Endothelial cell of umbilical vein (primary cell): Measurements from ENCODE around the gene C9orf78. TPM values are rescaled to one million over a fixed set of nuclear protein-coding genes. Genes with fewer than 3 reads are reported as not detected.
"Not testable (repeated sequence)": the region's sequence is repeated elsewhere in the genome, so short reads cannot be mapped to it uniquely, and the experiment has no call there.

ENCODE experiments used
- BruUV-seq: library from RNA; stranded (reverse); fragments of 400-500 nt; replicated peaks from 2 replicates; lab custom pipeline; 2021; lab: Mats Ljungman, UMichigan
- CTCF ChIA-PET: fragments of 300-600, 350-600 bp; sonication (Branson Sonifier 250); formaldehyde crosslinking; loops from one replicate; lab custom pipeline; 2021; ENCODE audit warnings: antibody characterized with exemption, inconsistent platforms; lab: Charles Lee
- POLR2A ChIA-PET: fragments of 300-600, 350-600 bp; sonication (Branson Sonifier 250); formaldehyde crosslinking; loops from one replicate; lab custom pipeline; 2021; ENCODE audit warnings: antibody characterized with exemption, inconsistent platforms; lab: Charles Lee
- DNase-seq: peaks from one replicate; pipeline ENCODE4 v3.0.0-alpha.2; 2011; ENCODE audit warnings: low read depth, low spot score
- FAIRE-seq: peaks from 2 replicates; lab custom pipeline; 2011; peaks lifted over from hg19 to GRCh38; lab: Jason Lieb, UNC
- H2AFZ ChIP-seq: 2 replicates; pipeline ENCODE4 v1.6.0; 2012; ENCODE audit warnings: low read depth, low read length, control low read depth, inconsistent platforms
- H3K27ac ChIP-seq: 2 replicates; pipeline ENCODE4 v1.5.1; 2011; ENCODE audit warnings: low read depth, mild to moderate bottlenecking, control low read depth, low read length, moderate library complexity; ENCODE audit not compliant: insufficient read depth
- H3K27me3 ChIP-seq, 2 experiments: 2 replicates each; pipeline versions ENCODE4 v1.6.0 to v1.6.1; 2011; ENCODE audit warnings: low read length in 2 of 2, mixed read lengths in 1 of 2; ENCODE audit not compliant: control insufficient read depth in 2 of 2, insufficient read depth in 2 of 2
- H3K36me3 ChIP-seq, 2 experiments: 2 replicates in 1 of 2; 3 replicates in 1 of 2; pipeline ENCODE4 v1.5.1; 2011; ENCODE audit warnings: low read length in 2 of 2, mild to moderate bottlenecking in 1 of 2, moderate library complexity in 1 of 2; ENCODE audit not compliant: control insufficient read depth in 2 of 2, insufficient read depth in 2 of 2; ENCODE audit errors: extremely low read depth in 1 of 2
- H3K4me1 ChIP-seq: 3 replicates; pipeline ENCODE4 v1.5.1; 2011; ENCODE audit warnings: mild to moderate bottlenecking, low read length; ENCODE audit not compliant: control insufficient read depth, insufficient read depth; ENCODE audit errors: extremely low read depth
- H3K4me2 ChIP-seq: 2 replicates; pipeline ENCODE4 v1.6.1; 2011; ENCODE audit warnings: low read length, control low read depth, mixed read lengths; ENCODE audit not compliant: insufficient read depth
- H3K4me3 ChIP-seq, 3 experiments: fragments of 200-600 bp in 1 of 3; sonication (generic), shearing (Covaris generic) in 1 of 3; replicated peaks in 1 of 3; 2 replicates each; pipeline ENCODE4 v1.5.1; 2011 to 2016; ENCODE audit warnings: control low read depth in 3 of 3, low read length in 3 of 3, mild to moderate bottlenecking in 2 of 3, inconsistent platforms in 1 of 3, low read depth in 1 of 3, moderate library complexity in 1 of 3; ENCODE audit not compliant: insufficient read depth in 1 of 3
- H3K79me2 ChIP-seq: 2 replicates; pipeline ENCODE4 v1.6.0; 2012; ENCODE audit warnings: low read length, inconsistent platforms; ENCODE audit not compliant: control insufficient read depth, insufficient read depth
- H3K9ac ChIP-seq: replicated peaks from 2 replicates; pipeline ENCODE3; 2011; ENCODE audit warnings: low read length, control low read depth; ENCODE audit not compliant: insufficient read depth; ENCODE audit errors: extremely low read depth
- H3K9me1 ChIP-seq: replicated peaks from 3 replicates; pipeline ENCODE4 v1.6.0; 2011; ENCODE audit warnings: mild to moderate bottlenecking, low read length; ENCODE audit not compliant: control insufficient read depth, insufficient read depth; ENCODE audit errors: extremely low read depth
- H3K9me3 ChIP-seq: replicated peaks from 2 replicates; pipeline ENCODE4 v1.5.1; 2012; ENCODE audit warnings: low read length, inconsistent platforms; ENCODE audit not compliant: control insufficient read depth, insufficient read depth
- H4K20me1 ChIP-seq: replicated peaks from 2 replicates; pipeline ENCODE3; 2011; ENCODE audit warnings: mild to moderate bottlenecking, low read length; ENCODE audit not compliant: control insufficient read depth, insufficient read depth; ENCODE audit errors: extremely low read depth
- EZH2 ChIP-seq: IDR thresholded peaks from 2 replicates; pipeline ENCODE4 v1.6.1; 2012; ENCODE audit warnings: borderline replicate concordance, low read depth, mild to moderate bottlenecking, moderate library complexity, low read length, inconsistent platforms; ENCODE audit not compliant: severe bottlenecking
- FOS ChIP-seq: IDR thresholded peaks from 2 replicates; pipeline ENCODE4 v1.6.1; 2011; ENCODE audit warnings: mild to moderate bottlenecking, low read length, moderate library complexity, borderline replicate concordance; ENCODE audit not compliant: insufficient read depth
- GATA2 ChIP-seq: IDR thresholded peaks from 2 replicates; pipeline ENCODE4 v1.7.0; 2011; ENCODE audit warnings: low read depth, mild to moderate bottlenecking, moderate library complexity, mixed read lengths, low read length; ENCODE audit not compliant: insufficient read length, insufficient read depth
- JUN ChIP-seq: IDR thresholded peaks from 2 replicates; pipeline ENCODE4 v1.6.1; 2011; ENCODE audit warnings: borderline replicate concordance, low read depth; ENCODE audit not compliant: insufficient read length, insufficient read depth
- MYC ChIP-seq: IDR thresholded peaks from one replicate; pipeline ENCODE4 v1.6.1; 2011; ENCODE audit warnings: mild to moderate bottlenecking, low read depth, low read length
- POLR2A ChIP-seq: IDR thresholded peaks from 2 replicates; pipeline ENCODE4 v1.6.1; 2012; ENCODE audit warnings: low read depth, mild to moderate bottlenecking, control low read depth, low read length
- POLR2AphosphoS5 ChIP-seq: IDR thresholded peaks from 2 replicates; pipeline ENCODE4 v1.6.1; 2012; ENCODE audit warnings: low read depth, mild to moderate bottlenecking, control low read depth, low read length, moderate library complexity; ENCODE audit not compliant: insufficient read depth
- dilution Hi-C: fragments of 300-500 bp; cut with MboI; formaldehyde crosslinking; loops from one replicate; pipeline ENCODE4 v1.15.0; 2019; ENCODE audit warnings: low sequenced_read_pairs; ENCODE audit not compliant: extremely low pct_ligation_motif_present
- intact Hi-C: fragments of 100-400 bp; cut with micrococcal nuclease; formaldehyde crosslinking; loops from one replicate; pipeline ENCODE4 v1.10.0; 2022
- polyA plus RNA-seq, 4 experiments: library from polyadenylated mRNA; depleted of rRNA in 3 of 4; stranded (reverse) in 3 of 4; unstranded in 1 of 4; fragments of >200 nt; gene quantifications; 2 replicates each; pipeline versions ENCODE4 v1.2.1 to v1.2.3, GENCODE V29; 2011 to 2012; ENCODE audit warnings: missing spikeins in 1 of 4
- total RNA-seq: library from RNA; stranded (reverse); gene quantifications from 2 replicates; pipeline ENCODE4 v1.2.3, GENCODE V29; 2021
- TF ChIP-seq, protein P1 (sequence below), 2 donors: IDR thresholded peaks; 1 replicate in 1 of 2; 2 replicates in 1 of 2; pipeline ENCODE4 v1.5.1; 2011; ENCODE audit warnings: low read length in 2 of 2, mild to moderate bottlenecking in 2 of 2, moderate library complexity in 2 of 2, control low read depth in 1 of 2, inconsistent platforms in 1 of 2, low read depth in 1 of 2; ENCODE audit not compliant: insufficient read depth in 1 of 2; ENCODE audit errors: extremely low read depth in 1 of 2
- TF ChIP-seq, protein P2 (sequence below): IDR thresholded peaks from 2 replicates; pipeline ENCODE4 v1.6.1; 2011; ENCODE audit not compliant: insufficient read depth, insufficient read length

C9orf78 gene
- total and polyA plus RNA-seq, 2 donors (not counting 3 experiments of a cell fraction or from before 2014, with no cell fraction given) = 17.9 to 34.6 TPM

DNA sequence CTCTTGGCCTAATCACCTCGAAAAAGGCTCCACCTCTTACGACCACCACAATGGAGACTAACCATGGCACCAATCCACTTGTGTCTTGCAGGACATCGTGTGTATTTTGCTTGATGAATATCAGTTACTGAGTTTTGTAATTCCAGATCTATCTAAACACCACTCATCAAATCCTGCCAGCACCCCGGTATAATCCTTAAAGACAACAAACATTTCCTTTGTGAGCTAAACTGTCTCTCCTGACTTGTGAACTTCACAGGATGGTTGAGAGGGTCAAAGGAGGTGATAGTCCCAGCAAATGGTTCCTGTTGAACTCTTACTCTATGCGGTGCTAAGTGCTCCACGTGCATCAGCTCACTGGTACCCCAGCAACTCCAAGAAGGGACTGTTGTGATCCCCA, 36.1 kb downstream of the C9orf78 start:
- H3K4me1 ChIP-seq = peaks cover 5% of the 10 kb centered on the region
- dilution Hi-C loops (no loop called here), intact Hi-C loops (no loop called here)
- no peaks in the 10 kb centered on the region for H3K36me3 ChIP-seq
- H4K20me1 ChIP-seq = no peaks in the 10 kb centered on the region
- no peaks in the 10 kb centered on the region for H3K9me1 ChIP-seq
- BruUV-seq = no TSS peak
- H3K4me3 ChIP-seq = no peak overlapping the region
- no peaks in the 10 kb centered on the region for H3K9me3 ChIP-seq
- no peak for FAIRE-seq
- no peak overlapping the region for H3K9ac ChIP-seq
- H3K4me2 ChIP-seq = no peak overlapping the region
- peaks cover 4% of the 10 kb centered on the region for H3K79me2 ChIP-seq
- TF ChIP-seq POLR2AphosphoS5 (no peak), MYC (no peak), POLR2A (no peak), FOS (no peak), GATA2 (no peak), EZH2 (no peak), JUN (no peak)
- TF ChIP-seq, protein P1, sequence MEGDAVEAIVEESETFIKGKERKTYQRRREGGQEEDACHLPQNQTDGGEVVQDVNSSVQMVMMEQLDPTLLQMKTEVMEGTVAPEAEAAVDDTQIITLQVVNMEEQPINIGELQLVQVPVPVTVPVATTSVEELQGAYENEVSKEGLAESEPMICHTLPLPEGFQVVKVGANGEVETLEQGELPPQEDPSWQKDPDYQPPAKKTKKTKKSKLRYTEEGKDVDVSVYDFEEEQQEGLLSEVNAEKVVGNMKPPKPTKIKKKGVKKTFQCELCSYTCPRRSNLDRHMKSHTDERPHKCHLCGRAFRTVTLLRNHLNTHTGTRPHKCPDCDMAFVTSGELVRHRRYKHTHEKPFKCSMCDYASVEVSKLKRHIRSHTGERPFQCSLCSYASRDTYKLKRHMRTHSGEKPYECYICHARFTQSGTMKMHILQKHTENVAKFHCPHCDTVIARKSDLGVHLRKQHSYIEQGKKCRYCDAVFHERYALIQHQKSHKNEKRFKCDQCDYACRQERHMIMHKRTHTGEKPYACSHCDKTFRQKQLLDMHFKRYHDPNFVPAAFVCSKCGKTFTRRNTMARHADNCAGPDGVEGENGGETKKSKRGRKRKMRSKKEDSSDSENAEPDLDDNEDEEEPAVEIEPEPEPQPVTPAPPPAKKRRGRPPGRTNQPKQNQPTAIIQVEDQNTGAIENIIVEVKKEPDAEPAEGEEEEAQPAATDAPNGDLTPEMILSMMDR (IDR thresholded peaks at IDR 0.05; ENCODE audit: extremely low read depth in 1 of 2, insufficient read depth in 1 of 2, low read depth in 1 of 2, low read length in 2 of 2) = no peak
- TF ChIP-seq, protein P2, sequence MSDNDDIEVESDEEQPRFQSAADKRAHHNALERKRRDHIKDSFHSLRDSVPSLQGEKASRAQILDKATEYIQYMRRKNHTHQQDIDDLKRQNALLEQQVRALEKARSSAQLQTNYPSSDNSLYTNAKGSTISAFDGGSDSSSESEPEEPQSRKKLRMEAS = no peak
- H2AFZ ChIP-seq = no peak overlapping the region
- no peak overlapping the region for H3K27ac ChIP-seq
- peaks cover 0 to 5% of the 10 kb centered on the region in 2 experiments for H3K27me3 ChIP-seq
- no peak for DNase-seq
- CTCF ChIA-PET = interaction anchor here (1.4 kb wide), 1 partner anchor 9 kb away, joined by 3 read pairs; no protein-coding TSS in a partner anchor
- POLR2A ChIA-PET = no interaction called here

DNA sequence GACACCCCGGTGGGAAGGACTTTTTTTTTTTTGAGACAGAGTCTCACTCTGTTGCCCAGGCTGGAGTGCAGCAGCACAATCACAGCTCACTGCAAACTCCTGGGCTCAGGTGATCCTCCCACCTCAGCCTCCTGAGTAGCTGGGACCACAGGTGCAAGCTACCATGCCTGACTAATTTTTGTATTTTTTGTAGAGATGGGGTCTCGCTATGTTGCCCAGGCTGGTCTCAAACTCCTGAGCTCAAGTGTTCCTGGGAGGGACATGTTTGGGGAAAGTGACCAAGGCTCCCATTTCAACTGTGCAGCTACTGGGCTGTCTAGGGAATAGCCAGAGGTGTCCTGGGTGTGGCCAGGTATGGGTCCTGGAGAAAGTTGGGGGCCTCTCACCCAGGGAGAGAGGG, 39.0 kb downstream of the C9orf78 start:
- POLR2A ChIA-PET, H3K9me3 ChIP-seq, FAIRE-seq, H3K4me3 ChIP-seq, H2AFZ ChIP-seq, DNase-seq, H3K27me3 ChIP-seq, H3K9me1 ChIP-seq, intact Hi-C loops, H3K4me1 ChIP-seq, dilution Hi-C loops, H3K27ac ChIP-seq, BruUV-seq, H3K36me3 ChIP-seq, H3K4me2 ChIP-seq, H4K20me1 ChIP-seq, H3K9ac ChIP-seq, H3K79me2 ChIP-seq: not testable (repeated sequence)
- CTCF ChIA-PET = interaction anchor here (0.8 kb wide), 1 partner anchor 58 kb away, joined by 3 read pairs; no protein-coding TSS in a partner anchor
